Measurements from ENCODE around the gene SPOUT1. TPM values are rescaled to one million over a fixed set of nuclear protein-coding genes. Genes with fewer than 3 reads are reported as not detected.
A peak's percentile ranks its signal among the peaks of the same experiment; 100 is the strongest.

Gene SPOUT1
- total RNA-seq, 2 experiments from 2014 or later = 83.3 to 104 TPM

DNA sequence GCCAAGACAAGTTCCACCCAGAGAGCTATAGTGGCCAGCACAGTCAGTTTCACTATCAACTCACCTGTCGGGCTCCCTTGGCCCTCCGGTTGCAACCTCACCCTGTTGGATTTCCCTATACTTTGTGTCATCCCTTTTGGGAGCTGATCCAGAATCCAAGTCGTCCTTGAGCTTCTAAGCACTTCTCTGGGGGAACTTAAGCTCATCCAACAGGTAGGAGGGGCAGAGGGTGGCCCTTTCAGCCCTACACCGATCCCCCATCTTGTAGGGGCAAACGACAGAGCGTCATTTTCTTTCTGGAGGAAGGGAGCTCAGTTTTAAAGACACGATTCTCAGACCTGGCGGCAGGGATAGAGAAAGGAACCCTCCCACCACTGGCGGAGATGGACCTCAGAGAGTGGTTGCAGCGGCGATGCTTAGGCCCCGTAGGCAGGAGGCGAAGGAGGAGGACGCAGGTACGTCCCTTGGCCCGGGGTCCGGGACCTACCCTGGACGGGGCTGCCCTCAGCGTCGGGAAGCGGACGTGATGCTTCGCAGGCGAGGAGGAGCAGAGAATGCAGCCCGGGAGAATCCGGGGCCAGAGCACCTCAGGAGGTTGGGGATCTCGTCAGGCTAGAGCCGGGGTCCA, 58.4 kb downstream of the SPOUT1 start:
- DNase-seq = no peak
- peak overlapping the region; percentile 96 for H3K27ac Mint-ChIP-seq

DNA sequence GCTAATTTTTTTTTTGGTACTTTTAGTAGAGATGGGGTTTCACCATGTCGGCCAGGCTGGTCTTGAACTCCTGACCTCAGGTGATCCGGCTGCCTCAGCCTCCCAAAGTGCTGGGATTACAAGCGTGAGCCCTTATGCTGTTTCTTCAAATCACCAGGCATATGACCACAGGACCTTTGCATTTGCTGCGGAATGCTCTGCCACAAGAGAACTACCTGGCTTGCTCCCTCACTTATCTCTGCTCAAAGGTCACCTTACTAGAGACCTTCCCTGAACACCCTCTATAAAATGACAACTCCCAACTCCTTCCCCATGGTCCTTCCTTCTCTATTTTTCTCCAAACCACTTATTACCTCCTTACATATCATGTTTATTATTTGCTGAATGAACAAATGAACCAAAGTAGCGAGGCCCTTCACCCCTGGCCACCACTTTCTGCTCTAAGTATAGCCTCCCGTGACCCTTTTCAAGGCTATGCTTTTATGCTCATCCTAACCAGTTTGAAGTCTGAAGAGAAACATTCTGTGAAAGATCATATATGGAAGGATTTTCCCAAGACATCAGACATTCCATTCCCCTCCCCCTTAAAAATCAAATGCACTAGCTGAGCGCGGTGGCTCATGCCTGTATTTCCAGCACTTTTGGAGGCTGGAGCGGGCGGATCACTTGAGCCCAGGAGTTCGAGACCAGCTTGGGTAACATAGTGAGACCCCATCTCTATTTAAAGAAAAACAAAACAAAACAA, 59.1 kb downstream of the SPOUT1 start:
- Mint-ChIP-seq H3K9me3 (ENCODE audit: low read depth) (peaks cover 3% of the 10 kb centered on the region), H3K4me1 (peaks cover 19% of the 10 kb centered on the region), H3K27ac (peak overlapping the region; percentile 96), H3K36me3 (peaks cover 2% of the 10 kb centered on the region), H3K27me3 (no peaks in the 10 kb centered on the region), H3K4me3 (peak overlapping the region; percentile 95)
- no peak for DNase-seq
- ATAC-seq = no peak
- CTCF ChIA-PET = interaction anchor here (1.1 to 2.3 kb wide), 3 partner anchors 15 to 68 kb away, joined by 4 to 10 read pairs (median 6); partner anchors contain the start of genes PKN3, TBC1D13 and ZDHHC12

More for the DNA sequence above, 58.4 kb downstream of the SPOUT1 start:
- ATAC-seq = peak; percentile 14
- CTCF ChIA-PET = interaction anchor here (1.1 to 2.3 kb wide), 4 partner anchors 15 to 251 kb away, joined by 3 to 10 read pairs (median 5); partner anchors contain the start of genes PKN3, TBC1D13 and ZDHHC12
- Mint-ChIP-seq H3K4me1 (peaks cover 19% of the 10 kb centered on the region), H3K27me3 (no peaks in the 10 kb centered on the region), H3K9me3 (ENCODE audit: low read depth) (peaks cover 3% of the 10 kb centered on the region), H3K36me3 (peaks cover 2% of the 10 kb centered on the region), H3K4me3 (peak overlapping the region; percentile 95)

Other genes with a start within 250 kb of the SPOUT1 start
- 10 to 100 TPM; 52.5 to 67.8 TPM for gene DYNC2I2, start 172.9 kb downstream of the SPOUT1 start, total RNA-seq
- 100 to 1,000 TPM; 436 to 623 TPM for gene SET, start 140.6 kb downstream of the SPOUT1 start, total RNA-seq
- gene PKN3, start 127.3 kb downstream of the SPOUT1 start, total RNA-seq = 1 to 10 TPM; 8.1 to 9.1 TPM
- gene ZDHHC12, start 105.7 kb downstream of the SPOUT1 start, total RNA-seq = 10 to 100 TPM; 67.8 to 90.0 TPM
- 10 to 100 TPM; 17.7 to 18.2 TPM for gene ZER1, start 57.9 kb downstream of the SPOUT1 start, total RNA-seq
- 10 to 100 TPM; 21.5 to 22.2 TPM for gene TBC1D13, start 42.5 kb downstream of the SPOUT1 start, total RNA-seq
- 10 to 100 TPM; 19.0 to 22.3 TPM for gene ENDOG, start 11.3 kb downstream of the SPOUT1 start, total RNA-seq
- gene KYAT1, start 52.2 kb upstream of the SPOUT1 start, total RNA-seq = 10 to 100 TPM; 12.7 to 20.6 TPM
- gene LRRC8A, start 52.3 kb upstream of the SPOUT1 start, total RNA-seq = 10 to 100 TPM; 25.6 to 26.7 TPM
- gene PHYHD1, start 91.2 kb upstream of the SPOUT1 start, total RNA-seq = under 1 TPM; 0.47 to 0.63 TPM
- gene DOLK, start 117.8 kb upstream of the SPOUT1 start, total RNA-seq = 10 to 100 TPM in 1 of 2 experiments, 1 to 10 TPM in 1; 7.7 to 11.1 TPM
- gene NUP188, start 117.9 kb upstream of the SPOUT1 start, total RNA-seq = 100 to 1,000 TPM in 1 of 2 experiments, 10 to 100 TPM in 1; 88.0 to 108 TPM
- gene SH3GLB2, start 198.5 kb upstream of the SPOUT1 start, total RNA-seq = 10 to 100 TPM; 76.8 to 93.4 TPM
- gene MIGA2, start 206.8 kb upstream of the SPOUT1 start, total RNA-seq = 10 to 100 TPM; 39.3 to 51.3 TPM

Measured in activated CD8-positive, alpha-beta memory T cell treated with anti-CD3 and anti-CD28 coated beads, Interleukin-2, amount 10 ng/mL, durations not matched to agents 7 days and 5 days (primary cell).